ENCODE measurements around the gene DISC1. TPM values are rescaled to one million over a fixed set of nuclear protein-coding genes. Genes with fewer than 3 reads are reported as not detected.
"Not testable (repeated sequence)": the region's sequence is repeated elsewhere in the genome, so short reads cannot be mapped to it uniquely, and the experiment has no call there.

The DISC1 gene
- total and polyA plus RNA-seq, 2 experiments from 2014 or later = 0.43 to 1.2 TPM

DNA sequence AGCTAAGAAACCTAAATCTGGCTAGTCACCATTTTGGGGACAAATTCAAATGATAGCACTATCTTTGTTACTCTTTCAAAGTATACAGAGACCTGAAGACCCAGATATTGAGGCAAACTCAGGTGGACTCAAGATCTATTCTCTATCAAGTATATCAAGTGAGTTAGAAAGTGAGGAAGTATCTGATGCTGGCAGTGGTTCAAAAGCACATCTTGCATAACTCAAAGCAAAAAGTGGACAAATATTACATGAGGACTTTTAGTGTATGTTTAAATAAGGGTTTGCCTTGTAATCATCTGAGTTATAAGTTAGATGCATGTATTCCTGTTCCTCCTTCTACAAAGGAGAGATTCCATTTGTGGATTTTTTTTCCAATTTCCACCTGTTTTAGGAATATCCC, 338.4 kb downstream of the DISC1 start:
- Histone ChIP-seq H2AFZ (no peak overlapping the region), H3K27me3 (replicated peaks; ENCODE audit: insufficient read depth) (no peaks in the 10 kb centered on the region), H3K79me2 (ENCODE audit: insufficient read depth) (no peaks in the 10 kb centered on the region), H3F3A (ENCODE audit: insufficient read depth) (no peaks in the 10 kb centered on the region), H3K36me3 (ENCODE audit: low read depth) (no peaks in the 10 kb centered on the region), H3K9me2 (ENCODE audit: insufficient read depth) (no peaks in the 10 kb centered on the region), H4K20me1 (ENCODE audit: insufficient read depth) (no peaks in the 10 kb centered on the region), H3K4me2 (ENCODE audit: unreplicated experiment) (no peak overlapping the region), H3K9me3 (ENCODE audit: low read depth) (no peaks in the 10 kb centered on the region), H3K9ac (no peak overlapping the region), H3K4me3 (no peak overlapping the region), H3K4me1 (ENCODE audit: insufficient read depth) (no peaks in the 10 kb centered on the region), H3K27ac (no peak overlapping the region)
- no peak for TF ChIP-seq EZH2phosphoT487 (IDR thresholded peaks at IDR 0.05; ENCODE audit: insufficient read depth, low read depth)
- no peak for TF ChIP-seq EZH2 (IDR thresholded peaks at IDR 0.05; ENCODE audit: insufficient read depth, poor library complexity, severe bottlenecking)
- no peak for DNase-seq
- in situ Hi-C loops (cut with MboI) = no loop called here

DNA sequence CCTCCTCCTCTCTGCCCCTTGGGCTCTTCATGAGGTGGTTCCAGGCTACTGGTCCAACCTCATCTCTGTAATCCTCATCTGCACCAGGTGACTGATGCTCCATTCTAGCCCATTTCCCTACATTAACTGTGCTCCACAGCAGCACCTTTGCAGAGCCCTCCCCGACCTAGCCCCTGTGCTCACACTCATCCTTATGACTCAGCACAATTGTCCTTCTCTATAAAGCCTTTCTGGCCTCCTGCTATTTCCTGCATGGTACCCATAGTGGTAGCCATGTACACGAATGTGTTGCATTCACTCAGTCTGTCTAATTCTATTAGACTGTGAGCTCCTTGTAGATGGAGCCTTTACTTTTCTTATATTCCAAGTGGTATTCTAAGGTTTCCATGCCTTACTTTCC, 339.0 kb downstream of the DISC1 start:
- no peaks in the 10 kb centered on the region for H3K27me3 ChIP-seq (replicated peaks; ENCODE audit: insufficient read depth)
- H3K4me2 ChIP-seq (ENCODE audit: unreplicated experiment) = no peak overlapping the region
- no peak for TF ChIP-seq EZH2phosphoT487 (IDR thresholded peaks at IDR 0.05; ENCODE audit: insufficient read depth, low read depth)
- no peak for TF ChIP-seq EZH2 (IDR thresholded peaks at IDR 0.05; ENCODE audit: insufficient read depth, poor library complexity, severe bottlenecking)
- no peaks in the 10 kb centered on the region for H3K9me3 ChIP-seq (ENCODE audit: low read depth)
- H3F3A ChIP-seq (ENCODE audit: insufficient read depth) = no peaks in the 10 kb centered on the region
- no peaks in the 10 kb centered on the region for H3K4me1 ChIP-seq (ENCODE audit: insufficient read depth)
- H3K36me3 ChIP-seq (ENCODE audit: low read depth) = no peaks in the 10 kb centered on the region
- no peaks in the 10 kb centered on the region for H3K9me2 ChIP-seq (ENCODE audit: insufficient read depth)
- no peak overlapping the region for H2AFZ ChIP-seq
- WGBS, 2 experiments (ENCODE audit: low coverage in 1 of 2, low lambda C conversion rate in 2 of 2, missing lambda C conversion rate in 2 of 2) = 61 to 75% methylated on average over 2 of the region's 2 CpGs
- no peaks in the 10 kb centered on the region for H4K20me1 ChIP-seq (ENCODE audit: insufficient read depth)
- no peak overlapping the region for H3K27ac ChIP-seq
- H3K4me3 ChIP-seq = no peak overlapping the region
- in situ Hi-C loops (cut with MboI) = no loop called here
- H3K9ac ChIP-seq = no peak overlapping the region
- DNase-seq = no peak
- no peaks in the 10 kb centered on the region for H3K79me2 ChIP-seq (ENCODE audit: insufficient read depth)

DNA sequence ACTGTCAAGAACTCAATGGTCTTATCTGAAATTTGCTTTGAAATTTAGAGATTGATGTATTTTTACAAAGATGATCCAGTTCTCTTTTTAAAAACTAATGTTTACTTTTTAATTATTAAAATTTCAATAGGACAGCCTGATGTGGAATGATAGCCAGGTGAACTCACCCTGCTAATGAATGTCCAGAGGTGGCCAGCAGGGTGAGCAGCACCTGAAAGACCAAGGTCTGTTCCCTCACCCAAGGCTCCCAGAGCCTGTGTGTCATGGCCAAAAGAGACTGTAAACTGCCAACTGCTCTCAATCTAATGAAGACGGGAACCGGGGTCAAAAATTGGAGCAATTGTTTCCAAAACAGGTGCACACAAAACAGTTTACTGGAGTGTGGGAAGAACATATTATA, 340.4 kb downstream of the DISC1 start:
- no peaks in the 10 kb centered on the region for H3K36me3 ChIP-seq (ENCODE audit: low read depth)
- WGBS, 2 experiments (ENCODE audit: low coverage in 1 of 2, low lambda C conversion rate in 2 of 2, missing lambda C conversion rate in 2 of 2) = 91 to 96% methylated on average over 2 of the region's 2 CpGs
- no peaks in the 10 kb centered on the region for H3K9me3 ChIP-seq (ENCODE audit: low read depth)
- H3K4me1 ChIP-seq (ENCODE audit: insufficient read depth) = no peaks in the 10 kb centered on the region
- no peak overlapping the region for H3K27ac ChIP-seq
- in situ Hi-C loops (cut with MboI) = no loop called here
- H3K9me2 ChIP-seq (ENCODE audit: insufficient read depth) = no peaks in the 10 kb centered on the region
- no peak overlapping the region for H2AFZ ChIP-seq
- H3K4me2 ChIP-seq (ENCODE audit: unreplicated experiment) = no peak overlapping the region
- no peaks in the 10 kb centered on the region for H3F3A ChIP-seq (ENCODE audit: insufficient read depth)
- TF ChIP-seq EZH2phosphoT487 (IDR thresholded peaks at IDR 0.05; ENCODE audit: insufficient read depth, low read depth) (no peak), EZH2 (IDR thresholded peaks at IDR 0.05; ENCODE audit: insufficient read depth, poor library complexity, severe bottlenecking) (no peak)
- H3K27me3 ChIP-seq (replicated peaks; ENCODE audit: insufficient read depth) = no peaks in the 10 kb centered on the region
- no peak overlapping the region for H3K4me3 ChIP-seq
- H3K9ac ChIP-seq = no peak overlapping the region
- no peaks in the 10 kb centered on the region for H4K20me1 ChIP-seq (ENCODE audit: insufficient read depth)
- DNase-seq = no peak
- H3K79me2 ChIP-seq (ENCODE audit: insufficient read depth) = no peaks in the 10 kb centered on the region

DNA sequence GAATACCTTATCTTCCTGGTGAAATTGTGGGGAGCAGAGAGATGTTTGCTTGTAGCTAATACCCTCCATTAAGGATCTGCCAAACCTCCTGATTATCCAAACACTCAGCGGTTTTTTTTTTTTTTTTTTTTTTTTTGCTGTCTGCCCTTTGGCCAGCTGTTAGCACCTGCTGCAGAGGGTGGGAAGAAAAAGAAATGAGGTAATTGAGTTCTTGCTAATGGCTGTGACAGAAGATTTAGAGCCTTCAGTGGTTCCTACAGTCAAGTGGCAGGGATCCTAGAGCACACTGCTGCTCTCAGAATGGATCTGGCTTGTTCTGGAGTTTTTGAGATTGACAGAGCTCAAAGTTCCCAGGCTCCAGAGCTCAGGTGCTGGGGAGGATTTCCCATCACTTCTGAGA, 342.5 kb downstream of the DISC1 start:
- Histone ChIP-seq H3K27ac (no peak overlapping the region), H3K9me3 (ENCODE audit: low read depth) (no peaks in the 10 kb centered on the region), H4K20me1 (ENCODE audit: insufficient read depth) (no peaks in the 10 kb centered on the region), H2AFZ (no peak overlapping the region), H3K36me3 (ENCODE audit: low read depth) (no peaks in the 10 kb centered on the region), H3K9me2 (ENCODE audit: insufficient read depth) (no peaks in the 10 kb centered on the region), H3K79me2 (ENCODE audit: insufficient read depth) (no peaks in the 10 kb centered on the region), H3K4me2 (ENCODE audit: unreplicated experiment) (no peak overlapping the region), H3K4me3 (no peak overlapping the region), H3K9ac (no peak overlapping the region), H3F3A (ENCODE audit: insufficient read depth) (no peaks in the 10 kb centered on the region), H3K27me3 (replicated peaks; ENCODE audit: insufficient read depth) (no peaks in the 10 kb centered on the region), H3K4me1 (ENCODE audit: insufficient read depth) (no peaks in the 10 kb centered on the region)
- TF ChIP-seq EZH2phosphoT487 (IDR thresholded peaks at IDR 0.05; ENCODE audit: insufficient read depth, low read depth) (no peak), EZH2 (IDR thresholded peaks at IDR 0.05; ENCODE audit: insufficient read depth, poor library complexity, severe bottlenecking) (no peak)
- no peak for DNase-seq
- WGBS, 2 experiments (ENCODE audit: low coverage in 1 of 2, low lambda C conversion rate in 2 of 2, missing lambda C conversion rate in 2 of 2) = 81 to 88% methylated on average over 1 of the region's 1 CpG
- in situ Hi-C loops (cut with MboI) = no loop called here

DNA sequence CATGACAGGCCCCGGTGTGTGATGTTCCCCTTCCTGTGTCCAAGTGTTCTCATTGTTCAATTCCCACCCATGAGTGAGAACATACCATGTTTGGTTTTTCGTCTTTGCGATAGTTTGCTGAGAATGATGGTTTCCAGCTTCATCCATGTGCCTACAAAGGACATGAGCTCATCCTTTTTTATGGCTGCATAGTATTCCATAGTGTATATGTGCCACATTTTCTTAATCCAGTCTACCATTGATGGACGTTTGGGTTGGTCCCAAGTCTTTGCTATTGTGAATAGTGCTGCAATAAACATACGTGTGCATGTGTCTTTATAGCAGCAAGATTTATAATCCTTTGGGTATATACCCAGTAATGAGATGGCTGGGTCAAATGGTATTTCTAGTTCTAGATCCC, 343.2 kb downstream of the DISC1 start:
- WGBS, 2 experiments (ENCODE audit: low coverage in 1 of 2, low lambda C conversion rate in 2 of 2, missing lambda C conversion rate in 2 of 2) = 64 to 68% methylated on average over 5 of the region's 5 CpGs
- H3K9me3 ChIP-seq (ENCODE audit: low read depth); H3K4me1 ChIP-seq (ENCODE audit: insufficient read depth); H3K9me2 ChIP-seq (ENCODE audit: insufficient read depth); H3K9ac ChIP-seq; H3K4me3 ChIP-seq; H3K27ac ChIP-seq; H3K36me3 ChIP-seq (ENCODE audit: low read depth); H3K27me3 ChIP-seq (replicated peaks; ENCODE audit: insufficient read depth); DNase-seq; H3F3A ChIP-seq (ENCODE audit: insufficient read depth); in situ Hi-C loops (cut with MboI); H4K20me1 ChIP-seq (ENCODE audit: insufficient read depth); H3K79me2 ChIP-seq (ENCODE audit: insufficient read depth); H2AFZ ChIP-seq; H3K4me2 ChIP-seq (ENCODE audit: unreplicated experiment): not testable (repeated sequence)

Measured in GM23248 (cell line).